Fibroblast of lung (primary cell): ENCODE measurements around the gene EIF2D. TPM values are rescaled to one million over a fixed set of nuclear protein-coding genes. Genes with fewer than 3 reads are reported as not detected.

Experiments used
- DNase-seq, 2 donors: peaks; one replicate each; pipeline versions ENCODE4 v3.0.0 to v3.0.0-alpha.2; 2010; ENCODE audit warnings: low read depth in 2 of 2
- H2AFZ ChIP-seq: 2 replicates; pipeline ENCODE4 v1.5.1; 2012; ENCODE audit warnings: low read length, control low read depth, inconsistent platforms
- H3K27ac ChIP-seq: 2 replicates; pipeline ENCODE4 v1.5.1; 2011; ENCODE audit warnings: low read length, control low read depth; ENCODE audit not compliant: insufficient read depth
- H3K27me3 ChIP-seq: 2 replicates; pipeline ENCODE4 v1.5.1; 2011; ENCODE audit warnings: mild to moderate bottlenecking, low read length; ENCODE audit not compliant: control insufficient read depth, insufficient read depth
- H3K36me3 ChIP-seq: 2 replicates; pipeline ENCODE4 v1.5.1; 2011; ENCODE audit warnings: low read length; ENCODE audit not compliant: control insufficient read depth, insufficient read depth
- H3K4me1 ChIP-seq: 2 replicates; pipeline ENCODE4 v1.5.1; 2011; ENCODE audit warnings: low read length; ENCODE audit not compliant: control insufficient read depth, insufficient read depth; ENCODE audit errors: extremely low read depth
- H3K4me2 ChIP-seq: 2 replicates; pipeline ENCODE4 v1.5.1; 2011; ENCODE audit warnings: low read length, control low read depth; ENCODE audit not compliant: insufficient read depth; ENCODE audit errors: extremely low read depth
- H3K4me3 ChIP-seq, 4 experiments: fragments of 200-600 bp in 1 of 4; sonication (generic) in 1 of 4; replicated peaks in 1 of 4; 2 replicates each; pipeline ENCODE4 v1.5.1; 2011 to 2016; ENCODE audit warnings: low read length in 4 of 4, low read depth in 3 of 4, mild to moderate bottlenecking in 3 of 4, control low read depth in 2 of 4, inconsistent platforms in 1 of 4, mixed read lengths in 1 of 4; ENCODE audit not compliant: insufficient read depth in 1 of 4; ENCODE audit errors: control extremely low read depth in 1 of 4
- H3K79me2 ChIP-seq: 2 replicates; pipeline ENCODE4 v1.5.1; 2012; ENCODE audit warnings: mild to moderate bottlenecking, low read length, inconsistent platforms; ENCODE audit not compliant: control insufficient read depth, insufficient read depth
- H3K9ac ChIP-seq: 2 replicates; pipeline ENCODE4 v1.5.1; 2011; ENCODE audit warnings: mild to moderate bottlenecking, low read length, control low read depth; ENCODE audit not compliant: insufficient read depth
- H3K9me3 ChIP-seq: 2 replicates; pipeline ENCODE4 v1.5.1; 2012; ENCODE audit warnings: low read depth, low read length; ENCODE audit not compliant: control insufficient read depth, insufficient read depth
- H4K20me1 ChIP-seq: 2 replicates; pipeline ENCODE4 v1.5.1; 2011; ENCODE audit warnings: low read length; ENCODE audit not compliant: control insufficient read depth, insufficient read depth; ENCODE audit errors: extremely low read depth
- EZH2 ChIP-seq: IDR thresholded peaks from 2 replicates; pipeline ENCODE4 v1.5.1; 2012; ENCODE audit warnings: low read length, control low read depth, mild to moderate bottlenecking; ENCODE audit errors: missing control alignments
- polyA plus RNA-seq, 2 donors: library from polyadenylated mRNA; depleted of rRNA in 1 of 2; stranded (reverse) in 1 of 2; unstranded in 1 of 2; fragments of >200 nt; gene quantifications; 2 replicates each; pipeline ENCODE4 v1.2.1, GENCODE V29; 2011 to 2012; ENCODE audit warnings: missing spikeins in 1 of 2
- total RNA-seq: library from RNA; depleted of rRNA; stranded (reverse); fragments of >200 nt; gene quantifications from 2 replicates; pipeline ENCODE4 v1.2.1, GENCODE V29; 2014
- TF ChIP-seq, protein P1 (sequence below), 2 donors: IDR thresholded peaks in 1 of 2; conservative IDR thresholded peaks in 1 of 2; 1 replicate in 1 of 2; 2 replicates in 1 of 2; pipeline ENCODE4 v1.5.1; 2011 to 2012; ENCODE audit warnings: low read length in 2 of 2, control low read depth in 1 of 2, inconsistent platforms in 1 of 2, low read depth in 1 of 2, mild to moderate bottlenecking in 1 of 2

EIF2D gene
- total and polyA plus RNA-seq, 2 donors (not counting 1 experiment from before 2014, with no cell fraction given): 53.0 to 59.8 TPM

DNA sequence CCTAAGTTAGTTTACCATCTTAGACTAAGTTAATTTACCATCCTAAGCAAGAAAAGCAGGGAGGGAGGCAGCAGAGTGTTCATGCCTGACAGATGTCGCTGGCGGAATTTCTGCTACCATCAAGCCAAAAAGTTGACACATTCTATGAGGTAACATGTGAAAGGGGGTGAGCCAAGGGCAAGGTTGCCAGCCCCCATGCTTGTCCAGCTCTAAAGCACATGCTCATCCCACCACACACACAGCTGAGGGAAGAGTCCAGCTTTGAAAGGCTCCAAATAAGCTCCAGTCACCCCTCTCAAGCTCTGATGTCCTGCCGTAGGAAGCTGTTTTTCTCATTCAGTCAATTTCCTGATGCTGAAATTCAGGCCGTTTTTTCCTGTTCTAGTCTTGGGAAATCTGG, 46.3 kb downstream of the EIF2D start:
- H3K4me1 ChIP-seq: no peaks in the 10 kb centered on the region
- DNase-seq: no peak
- no peak overlapping the region for H3K9ac ChIP-seq
- H2AFZ ChIP-seq: no peak overlapping the region
- H4K20me1 ChIP-seq: no peaks in the 10 kb centered on the region
- H3K36me3 ChIP-seq: no peaks in the 10 kb centered on the region
- H3K4me2 ChIP-seq: no peak overlapping the region
- no peak for TF ChIP-seq EZH2
- H3K79me2 ChIP-seq: no peaks in the 10 kb centered on the region
- no peak overlapping the region for H3K27ac ChIP-seq
- no peak overlapping the region for H3K4me3 ChIP-seq
- H3K9me3 ChIP-seq: no peaks in the 10 kb centered on the region
- peaks cover 2% of the 10 kb centered on the region for H3K27me3 ChIP-seq

DNA sequence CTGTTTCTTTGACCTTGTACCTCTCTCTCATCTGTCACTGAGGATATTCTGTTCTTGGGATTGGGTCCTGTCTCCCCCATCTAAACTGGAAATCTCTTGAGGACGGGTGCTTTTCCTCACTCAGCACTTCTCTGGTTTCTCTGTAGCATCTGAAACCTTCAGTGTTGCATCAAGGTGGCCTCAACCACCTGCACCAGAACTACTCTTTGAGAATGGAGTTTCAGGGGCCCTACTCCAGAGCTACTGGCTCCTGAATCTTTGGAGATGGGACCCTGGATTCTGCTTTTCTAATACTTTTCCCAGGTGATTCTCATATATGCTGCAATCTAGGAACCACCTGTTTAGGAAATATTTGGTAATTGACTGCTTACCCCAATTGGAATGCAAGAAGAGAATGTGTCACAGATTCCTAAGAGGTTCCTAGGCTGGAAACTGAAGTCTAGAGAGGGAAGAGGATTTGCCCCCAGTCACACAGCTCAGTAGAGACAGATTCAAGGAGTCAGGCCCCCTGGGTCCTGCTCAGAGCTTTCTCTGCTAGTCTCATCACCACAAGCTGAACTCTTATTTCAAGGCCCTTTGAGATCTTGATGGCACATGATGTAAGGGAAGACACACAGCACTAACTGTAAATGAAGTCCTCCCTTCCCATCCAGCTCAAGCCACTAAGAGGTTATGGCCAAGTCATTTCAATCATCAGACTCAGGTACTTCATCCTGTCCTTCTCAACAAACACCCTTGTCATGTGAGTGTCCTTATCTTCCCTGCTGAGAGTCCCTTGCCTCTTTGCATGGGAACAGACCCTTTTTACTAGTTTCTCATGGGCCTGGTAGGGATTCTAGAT, 48.7 kb downstream of the EIF2D start:
- TF ChIP-seq EZH2: no peak
- TF ChIP-seq, protein P1, sequence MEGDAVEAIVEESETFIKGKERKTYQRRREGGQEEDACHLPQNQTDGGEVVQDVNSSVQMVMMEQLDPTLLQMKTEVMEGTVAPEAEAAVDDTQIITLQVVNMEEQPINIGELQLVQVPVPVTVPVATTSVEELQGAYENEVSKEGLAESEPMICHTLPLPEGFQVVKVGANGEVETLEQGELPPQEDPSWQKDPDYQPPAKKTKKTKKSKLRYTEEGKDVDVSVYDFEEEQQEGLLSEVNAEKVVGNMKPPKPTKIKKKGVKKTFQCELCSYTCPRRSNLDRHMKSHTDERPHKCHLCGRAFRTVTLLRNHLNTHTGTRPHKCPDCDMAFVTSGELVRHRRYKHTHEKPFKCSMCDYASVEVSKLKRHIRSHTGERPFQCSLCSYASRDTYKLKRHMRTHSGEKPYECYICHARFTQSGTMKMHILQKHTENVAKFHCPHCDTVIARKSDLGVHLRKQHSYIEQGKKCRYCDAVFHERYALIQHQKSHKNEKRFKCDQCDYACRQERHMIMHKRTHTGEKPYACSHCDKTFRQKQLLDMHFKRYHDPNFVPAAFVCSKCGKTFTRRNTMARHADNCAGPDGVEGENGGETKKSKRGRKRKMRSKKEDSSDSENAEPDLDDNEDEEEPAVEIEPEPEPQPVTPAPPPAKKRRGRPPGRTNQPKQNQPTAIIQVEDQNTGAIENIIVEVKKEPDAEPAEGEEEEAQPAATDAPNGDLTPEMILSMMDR (conservative IDR thresholded peaks at IDR 0.05 in 1 of 2, IDR thresholded peaks at IDR 0.05 in 1 of 2; ENCODE audit: low read depth in 1 of 2, low read length in 2 of 2): no peak
- peak in 1 of 2 donors; percentile 15 for DNase-seq
- H2AFZ ChIP-seq: no peak overlapping the region
- H3K36me3 ChIP-seq: no peaks in the 10 kb centered on the region
- no peak overlapping the region for H3K27ac ChIP-seq
- no peak overlapping the region for H3K4me2 ChIP-seq
- H3K9me3 ChIP-seq: no peaks in the 10 kb centered on the region
- H3K9ac ChIP-seq: no peak overlapping the region
- H3K4me1 ChIP-seq: no peaks in the 10 kb centered on the region
- H3K4me3 ChIP-seq: no peak overlapping the region
- no peaks in the 10 kb centered on the region for H4K20me1 ChIP-seq
- no peaks in the 10 kb centered on the region for H3K79me2 ChIP-seq
- peaks cover 2% of the 10 kb centered on the region for H3K27me3 ChIP-seq

DNA sequence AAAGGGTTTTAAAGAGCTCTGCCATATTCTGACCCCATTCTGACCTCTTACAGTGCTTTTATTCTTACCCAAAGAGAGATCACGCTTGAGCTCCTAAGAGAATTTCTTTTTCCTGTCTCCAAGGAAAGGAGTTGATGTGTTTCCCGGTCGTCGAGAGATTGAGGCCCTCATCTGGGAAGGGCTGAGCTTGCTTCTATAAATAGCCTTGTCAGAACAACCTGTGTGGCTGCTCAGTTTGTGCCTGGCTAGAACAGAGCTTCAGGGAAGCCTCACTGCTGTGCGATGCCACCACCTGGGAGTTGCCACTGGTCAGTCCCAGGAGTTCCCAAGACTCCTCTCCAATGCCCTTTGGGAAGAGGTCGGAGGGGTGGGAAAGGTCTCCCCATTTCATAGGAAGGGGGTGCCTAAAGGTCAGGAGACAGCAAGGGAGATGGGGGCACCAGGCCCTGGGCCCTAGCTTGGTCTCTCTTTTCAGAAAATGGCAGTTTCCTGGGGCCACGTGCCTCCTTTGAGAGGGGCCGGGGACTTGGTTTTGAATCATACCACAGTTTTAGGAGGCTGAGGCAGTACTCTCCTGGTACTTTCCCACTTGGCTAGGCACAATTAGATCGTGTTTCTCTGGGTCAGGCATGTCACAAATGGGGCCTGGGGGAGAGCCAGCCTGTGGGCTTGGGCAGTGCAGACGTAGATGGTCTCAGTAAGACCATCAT, 52.1 kb downstream of the EIF2D start:
- no peak for DNase-seq
- TF ChIP-seq EZH2: no peak
- TF ChIP-seq, protein P1 (conservative IDR thresholded peaks at IDR 0.05 in 1 of 2, IDR thresholded peaks at IDR 0.05 in 1 of 2; ENCODE audit: low read depth in 1 of 2, low read length in 2 of 2): no peak
- H2AFZ ChIP-seq: no peak overlapping the region
- peaks cover 2% of the 10 kb centered on the region for H3K27me3 ChIP-seq
- H3K36me3 ChIP-seq: no peaks in the 10 kb centered on the region
- H3K27ac ChIP-seq: no peak overlapping the region
- H3K9ac ChIP-seq: no peak overlapping the region
- no peaks in the 10 kb centered on the region for H4K20me1 ChIP-seq
- no peaks in the 10 kb centered on the region for H3K9me3 ChIP-seq
- no peaks in the 10 kb centered on the region for H3K79me2 ChIP-seq
- no peak overlapping the region for H3K4me2 ChIP-seq
- no peaks in the 10 kb centered on the region for H3K4me1 ChIP-seq
- H3K4me3 ChIP-seq: no peak overlapping the region
